Lower leg skin (tissue), 3 donors: ENCODE results near the gene TBC1D22A.

Source experiments
- POLR2A ChIP-seq, 2 donors: fragments of 450-650 bp; IDR thresholded peaks; one replicate each; pipeline ENCODE4 v1.6.1; 2016 to 2017; ENCODE audit warnings: antibody characterized with exemption in 2 of 2, mild to moderate bottlenecking in 1 of 2, moderate library complexity in 1 of 2
- TF ChIP-seq, protein P1 (sequence below), 3 donors: fragments of 450-650 bp; IDR thresholded peaks; one replicate each; pipeline ENCODE4 v1.5.1; 2016; ENCODE audit warnings: antibody characterized with exemption in 3 of 3, mild to moderate bottlenecking in 3 of 3, moderate library complexity in 2 of 3

DNA sequence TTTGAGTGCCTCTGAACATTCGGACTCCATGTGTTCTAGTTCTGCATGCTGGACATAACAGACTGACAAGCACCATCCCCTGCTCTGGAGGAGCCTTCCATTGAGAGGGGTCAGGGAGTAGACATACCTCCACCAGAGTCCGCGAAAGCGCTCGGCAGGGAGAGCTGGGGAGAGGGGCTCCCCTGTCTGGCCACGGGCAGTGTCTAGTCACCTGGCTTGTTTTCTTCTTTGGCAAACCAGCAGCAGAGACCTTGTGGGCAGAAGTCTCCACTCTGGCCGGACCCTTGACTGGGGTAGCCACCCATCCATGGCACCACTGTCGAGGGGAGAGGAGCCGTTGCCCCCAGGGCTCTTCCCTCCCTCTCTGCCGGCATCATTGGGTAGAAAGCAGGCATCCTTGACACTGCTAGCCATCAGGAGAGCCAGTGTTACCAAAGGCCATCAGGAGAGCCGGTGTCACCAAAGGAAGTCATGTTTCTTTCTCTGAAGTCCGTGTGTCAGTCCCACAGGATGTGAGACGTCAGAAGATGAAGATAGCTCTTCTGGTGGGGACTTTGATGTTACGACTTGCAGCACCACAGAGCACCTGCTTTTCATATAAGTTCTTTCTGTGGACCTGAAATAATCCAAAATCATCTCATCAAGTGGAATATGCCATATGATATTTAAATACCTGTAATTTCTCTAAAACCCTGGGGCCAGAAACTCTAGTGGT, 305.6 kb downstream of the TBC1D22A start:
- TF ChIP-seq POLR2A (IDR thresholded peaks at IDR 0.05) = no peak
- TF ChIP-seq, protein P1, sequence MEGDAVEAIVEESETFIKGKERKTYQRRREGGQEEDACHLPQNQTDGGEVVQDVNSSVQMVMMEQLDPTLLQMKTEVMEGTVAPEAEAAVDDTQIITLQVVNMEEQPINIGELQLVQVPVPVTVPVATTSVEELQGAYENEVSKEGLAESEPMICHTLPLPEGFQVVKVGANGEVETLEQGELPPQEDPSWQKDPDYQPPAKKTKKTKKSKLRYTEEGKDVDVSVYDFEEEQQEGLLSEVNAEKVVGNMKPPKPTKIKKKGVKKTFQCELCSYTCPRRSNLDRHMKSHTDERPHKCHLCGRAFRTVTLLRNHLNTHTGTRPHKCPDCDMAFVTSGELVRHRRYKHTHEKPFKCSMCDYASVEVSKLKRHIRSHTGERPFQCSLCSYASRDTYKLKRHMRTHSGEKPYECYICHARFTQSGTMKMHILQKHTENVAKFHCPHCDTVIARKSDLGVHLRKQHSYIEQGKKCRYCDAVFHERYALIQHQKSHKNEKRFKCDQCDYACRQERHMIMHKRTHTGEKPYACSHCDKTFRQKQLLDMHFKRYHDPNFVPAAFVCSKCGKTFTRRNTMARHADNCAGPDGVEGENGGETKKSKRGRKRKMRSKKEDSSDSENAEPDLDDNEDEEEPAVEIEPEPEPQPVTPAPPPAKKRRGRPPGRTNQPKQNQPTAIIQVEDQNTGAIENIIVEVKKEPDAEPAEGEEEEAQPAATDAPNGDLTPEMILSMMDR (IDR thresholded peaks at IDR 0.05) = no peak
